ENCODE data around the gene RAB40C. TPM values are rescaled to one million over a fixed set of nuclear protein-coding genes. Genes with fewer than 3 reads are reported as not detected.

Gene RAB40C
- polyA plus RNA-seq, 2 of the 4 experiments (the other 2 are of a cell fraction) = 4.4 to 9.7 TPM

- WGBS (ENCODE audit: missing lambda C conversion rate) = 52% methylated on average over 5 of the region's 6 CpGs
- TF ChIP-seq CBX2 (IDR thresholded peaks at IDR 0.05; ENCODE audit: borderline replicate concordance, low read depth) = no peak
- no peak for TF ChIP-seq HDAC2 (IDR thresholded peaks at IDR 0.05)
- TF ChIP-seq MYC (IDR thresholded peaks at IDR 0.05; ENCODE audit: borderline replicate concordance, low read length) = no peak
- TF ChIP-seq NFE2L2 (conservative IDR thresholded peaks at IDR 0.05; ENCODE audit: low read length) = no peak
- TF ChIP-seq JUN (IDR thresholded peaks at IDR 0.05) = no peak
- no peak for TF ChIP-seq EP300 (IDR thresholded peaks at IDR 0.05)
- TF ChIP-seq RFX5 (IDR thresholded peaks at IDR 0.05) = no peak
- no peak for TF ChIP-seq GATA3 (IDR thresholded peaks at IDR 0.05; ENCODE audit: borderline replicate concordance)
- no peak for TF ChIP-seq CHD4 (IDR thresholded peaks at IDR 0.05; ENCODE audit: borderline replicate concordance)
- no peak for TF ChIP-seq HOXB13 (CRISPR knock-in tag; IDR thresholded peaks at IDR 0.05; ENCODE audit: low read depth)
- TF ChIP-seq RNF2 (IDR thresholded peaks at IDR 0.05; ENCODE audit: borderline replicate concordance, low read depth) = no peak
- no peak for TF ChIP-seq USF2 (IDR thresholded peaks at IDR 0.05)
- TF ChIP-seq MAFK (IDR thresholded peaks at IDR 0.05; ENCODE audit: partially characterized antibody) = no peak
- TF ChIP-seq, protein P1, sequence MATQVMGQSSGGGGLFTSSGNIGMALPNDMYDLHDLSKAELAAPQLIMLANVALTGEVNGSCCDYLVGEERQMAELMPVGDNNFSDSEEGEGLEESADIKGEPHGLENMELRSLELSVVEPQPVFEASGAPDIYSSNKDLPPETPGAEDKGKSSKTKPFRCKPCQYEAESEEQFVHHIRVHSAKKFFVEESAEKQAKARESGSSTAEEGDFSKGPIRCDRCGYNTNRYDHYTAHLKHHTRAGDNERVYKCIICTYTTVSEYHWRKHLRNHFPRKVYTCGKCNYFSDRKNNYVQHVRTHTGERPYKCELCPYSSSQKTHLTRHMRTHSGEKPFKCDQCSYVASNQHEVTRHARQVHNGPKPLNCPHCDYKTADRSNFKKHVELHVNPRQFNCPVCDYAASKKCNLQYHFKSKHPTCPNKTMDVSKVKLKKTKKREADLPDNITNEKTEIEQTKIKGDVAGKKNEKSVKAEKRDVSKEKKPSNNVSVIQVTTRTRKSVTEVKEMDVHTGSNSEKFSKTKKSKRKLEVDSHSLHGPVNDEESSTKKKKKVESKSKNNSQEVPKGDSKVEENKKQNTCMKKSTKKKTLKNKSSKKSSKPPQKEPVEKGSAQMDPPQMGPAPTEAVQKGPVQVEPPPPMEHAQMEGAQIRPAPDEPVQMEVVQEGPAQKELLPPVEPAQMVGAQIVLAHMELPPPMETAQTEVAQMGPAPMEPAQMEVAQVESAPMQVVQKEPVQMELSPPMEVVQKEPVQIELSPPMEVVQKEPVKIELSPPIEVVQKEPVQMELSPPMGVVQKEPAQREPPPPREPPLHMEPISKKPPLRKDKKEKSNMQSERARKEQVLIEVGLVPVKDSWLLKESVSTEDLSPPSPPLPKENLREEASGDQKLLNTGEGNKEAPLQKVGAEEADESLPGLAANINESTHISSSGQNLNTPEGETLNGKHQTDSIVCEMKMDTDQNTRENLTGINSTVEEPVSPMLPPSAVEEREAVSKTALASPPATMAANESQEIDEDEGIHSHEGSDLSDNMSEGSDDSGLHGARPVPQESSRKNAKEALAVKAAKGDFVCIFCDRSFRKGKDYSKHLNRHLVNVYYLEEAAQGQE (IDR thresholded peaks at IDR 0.05) = no peak
- TF ChIP-seq, protein P2, sequence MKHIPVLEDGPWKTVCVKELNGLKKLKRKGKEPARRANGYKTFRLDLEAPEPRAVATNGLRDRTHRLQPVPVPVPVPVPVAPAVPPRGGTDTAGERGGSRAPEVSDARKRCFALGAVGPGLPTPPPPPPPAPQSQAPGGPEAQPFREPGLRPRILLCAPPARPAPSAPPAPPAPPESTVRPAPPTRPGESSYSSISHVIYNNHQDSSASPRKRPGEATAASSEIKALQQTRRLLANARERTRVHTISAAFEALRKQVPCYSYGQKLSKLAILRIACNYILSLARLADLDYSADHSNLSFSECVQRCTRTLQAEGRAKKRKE (CRISPR knock-in tag; IDR thresholded peaks at IDR 0.05; ENCODE audit: low read depth) = no peak
- no peak for TF ChIP-seq FOXS1 (CRISPR knock-in tag; IDR thresholded peaks at IDR 0.05)
- TF ChIP-seq CEBPB (IDR thresholded peaks at IDR 0.05) = no peak
- TF ChIP-seq SMC3 (IDR thresholded peaks at IDR 0.05) = no peak
- no peak for TF ChIP-seq POLR2AphosphoS2 (conservative IDR thresholded peaks at IDR 0.05; ENCODE audit: low read length)
- peak; percentile 3 to 5; a peak in 5 of 6 replicates for ATAC-seq
- Histone ChIP-seq H3K4me1 (peaks cover 14% of the 10 kb centered on the region), H3K27ac (peak overlapping the region in 1 of 2 experiments; percentile 79; a peak in 3 of 6 replicates), H3K4me2 (peak overlapping the region; percentile 65), H3K9me3 (no peaks in the 10 kb centered on the region), H3K4me3 (no peak overlapping the region)
- DNase-seq (ENCODE audit: low read depth in 1 of 2, low spot score in 1 of 2) = no peak
- CTCF ChIA-PET = interaction anchor here (0.5 to 13.5 kb wide), 23 partner anchors 10 to 657 kb away, joined by 3 to 105 read pairs (median 7); partner anchors contain the start of genes MCRIP2, METTL26, RHBDL1 and WDR90
- no peak for FAIRE-seq
- POLR2A ChIA-PET = interaction anchor here (1.0 to 1.4 kb wide), 2 partner anchors 15 to 31 kb away, joined by 3 read pairs; partner anchors contain the start of gene RHBDL1
Measured at GRCh38 chr16:660132-660458, 70.2 kb downstream of the RAB40C start.

GRCh38 chr16:660459-661183 lies 70.8 kb downstream of the RAB40C start:
- FAIRE-seq (no peak), ATAC-seq (peak; percentile 78 to 90), DNase-seq (ENCODE audit: low read depth in 1 of 2, low spot score in 1 of 2) (peak; percentile 70 to 94)
- peak; percentile 48 for TF ChIP-seq CTCF (IDR thresholded peaks at IDR 0.05)
- peak; percentile 72 for TF ChIP-seq SMC3 (IDR thresholded peaks at IDR 0.05)
- peak; percentile 63 for TF ChIP-seq BHLHE40 (IDR thresholded peaks at IDR 0.05; ENCODE audit: low read depth, low read length)
- TF ChIP-seq RAD21 (conservative IDR thresholded peaks at IDR 0.05 in 1 of 2, IDR thresholded peaks at IDR 0.05 in 1 of 2) = peak; percentile 40 to 54; a peak in 4 of 5 replicates
- TF ChIP-seq, protein P3, sequence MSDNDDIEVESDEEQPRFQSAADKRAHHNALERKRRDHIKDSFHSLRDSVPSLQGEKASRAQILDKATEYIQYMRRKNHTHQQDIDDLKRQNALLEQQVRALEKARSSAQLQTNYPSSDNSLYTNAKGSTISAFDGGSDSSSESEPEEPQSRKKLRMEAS (IDR thresholded peaks at IDR 0.05) = peak; percentile 80
- peak in 1 of 2 experiments; percentile 51; a peak in 2 of 5 replicates for TF ChIP-seq JUN (IDR thresholded peaks at IDR 0.05)
- no peak for TF ChIP-seq FOSL2 (IDR thresholded peaks at IDR 0.05)
- TF ChIP-seq FOSL2 (CRISPR knock-in tag; IDR thresholded peaks at IDR 0.05) = no peak
- TF ChIP-seq NR3C1 (IDR thresholded peaks at IDR 0.05) = no peak
- H3K27ac ChIP-seq = peak overlapping the region; percentile 71 to 87; a peak in 5 of 6 replicates
- 32% methylated on average over 20 of the region's 43 CpGs for WGBS (ENCODE audit: missing lambda C conversion rate)
- peak overlapping the region; percentile 70 for H3K4me2 ChIP-seq
- H3K9me3 ChIP-seq = no peaks in the 10 kb centered on the region
- ChIA-PET POLR2A (interaction anchor here (1.0 to 1.4 kb wide), 2 partner anchors 15 to 31 kb away, joined by 3 read pairs; partner anchors contain the start of gene RHBDL1), CTCF (interaction anchor here (0.5 to 13.5 kb wide), 29 partner anchors 9 to 657 kb away, joined by 3 to 105 read pairs (median 6); partner anchors contain the start of genes MCRIP2, METTL26, RHBDL1 and WDR90)
- H3K4me3 ChIP-seq = no peak overlapping the region
- peaks cover 14% of the 10 kb centered on the region for H3K4me1 ChIP-seq

Measured in A549 (cell line).